PFSK-1 (cell line): Measurements from ENCODE around the gene ZNF398.
A peak's percentile ranks its signal among the peaks of the same experiment; 100 is the strongest.

Experiments
- FOXP2 ChIP-seq: optimal IDR thresholded peaks from 2 replicates; pipeline ENCODE3; 2011; ENCODE audit warnings: borderline replicate concordance, control low read depth, inconsistent platforms; ENCODE audit not compliant: insufficient read depth; ENCODE audit errors: extremely low read length, extremely low read depth
- POLR2AphosphoS5 ChIP-seq: IDR thresholded peaks from 2 replicates; pipeline ENCODE4 v1.6.1; 2012; ENCODE audit warnings: low read depth, mild to moderate bottlenecking, control low read depth, low read length, moderate library complexity
- SIN3A ChIP-seq: IDR thresholded peaks from 2 replicates; pipeline ENCODE4 v1.6.1; 2012; ENCODE audit warnings: mild to moderate bottlenecking, low read length, moderate library complexity, borderline replicate concordance; ENCODE audit not compliant: insufficient read depth
- TAF1 ChIP-seq: IDR thresholded peaks from 2 replicates; pipeline ENCODE4 v1.6.1; 2012; ENCODE audit warnings: low read length, control low read depth, borderline replicate concordance; ENCODE audit not compliant: insufficient read depth
- TF ChIP-seq, protein P1 (sequence below), 2 experiments: IDR thresholded peaks; 2 replicates each; pipeline versions ENCODE4 v1.6.1 to v1.8.0; 2011 to 2012; ENCODE audit warnings: low read depth in 2 of 2, low read length in 2 of 2, control low read depth in 1 of 2, inconsistent platforms in 1 of 2, mild to moderate bottlenecking in 1 of 2, moderate library complexity in 1 of 2; ENCODE audit not compliant: insufficient read depth in 1 of 2

Gene ZNF398

DNA sequence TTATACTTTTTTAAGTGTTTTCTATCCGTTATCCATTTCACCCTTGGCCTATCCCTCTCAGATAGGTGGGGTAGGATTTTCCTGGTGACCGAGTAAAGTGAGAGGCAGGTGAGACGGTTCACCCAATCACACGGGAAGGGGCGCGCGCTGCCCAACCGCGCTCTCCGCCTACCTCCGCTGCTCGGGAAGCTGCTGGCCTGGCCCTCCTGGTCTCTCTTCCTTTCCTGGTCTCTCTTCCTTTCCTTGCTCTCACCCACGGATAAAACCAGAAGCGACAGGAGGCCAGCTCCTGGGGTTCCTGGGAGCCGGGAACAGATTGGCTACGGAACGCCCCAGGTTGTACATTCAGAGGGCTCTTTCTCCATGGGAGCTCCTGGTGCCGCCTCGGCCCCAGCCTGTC is 77.9 kb downstream of the ZNF398 start:
- TF ChIP-seq SIN3A (no peak), FOXP2 (no peak), POLR2AphosphoS5 (no peak), TAF1 (no peak)
- TF ChIP-seq, protein P1, sequence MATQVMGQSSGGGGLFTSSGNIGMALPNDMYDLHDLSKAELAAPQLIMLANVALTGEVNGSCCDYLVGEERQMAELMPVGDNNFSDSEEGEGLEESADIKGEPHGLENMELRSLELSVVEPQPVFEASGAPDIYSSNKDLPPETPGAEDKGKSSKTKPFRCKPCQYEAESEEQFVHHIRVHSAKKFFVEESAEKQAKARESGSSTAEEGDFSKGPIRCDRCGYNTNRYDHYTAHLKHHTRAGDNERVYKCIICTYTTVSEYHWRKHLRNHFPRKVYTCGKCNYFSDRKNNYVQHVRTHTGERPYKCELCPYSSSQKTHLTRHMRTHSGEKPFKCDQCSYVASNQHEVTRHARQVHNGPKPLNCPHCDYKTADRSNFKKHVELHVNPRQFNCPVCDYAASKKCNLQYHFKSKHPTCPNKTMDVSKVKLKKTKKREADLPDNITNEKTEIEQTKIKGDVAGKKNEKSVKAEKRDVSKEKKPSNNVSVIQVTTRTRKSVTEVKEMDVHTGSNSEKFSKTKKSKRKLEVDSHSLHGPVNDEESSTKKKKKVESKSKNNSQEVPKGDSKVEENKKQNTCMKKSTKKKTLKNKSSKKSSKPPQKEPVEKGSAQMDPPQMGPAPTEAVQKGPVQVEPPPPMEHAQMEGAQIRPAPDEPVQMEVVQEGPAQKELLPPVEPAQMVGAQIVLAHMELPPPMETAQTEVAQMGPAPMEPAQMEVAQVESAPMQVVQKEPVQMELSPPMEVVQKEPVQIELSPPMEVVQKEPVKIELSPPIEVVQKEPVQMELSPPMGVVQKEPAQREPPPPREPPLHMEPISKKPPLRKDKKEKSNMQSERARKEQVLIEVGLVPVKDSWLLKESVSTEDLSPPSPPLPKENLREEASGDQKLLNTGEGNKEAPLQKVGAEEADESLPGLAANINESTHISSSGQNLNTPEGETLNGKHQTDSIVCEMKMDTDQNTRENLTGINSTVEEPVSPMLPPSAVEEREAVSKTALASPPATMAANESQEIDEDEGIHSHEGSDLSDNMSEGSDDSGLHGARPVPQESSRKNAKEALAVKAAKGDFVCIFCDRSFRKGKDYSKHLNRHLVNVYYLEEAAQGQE (IDR thresholded peaks at IDR 0.05; ENCODE audit: insufficient read depth in 1 of 2, low read depth in 2 of 2, low read length in 2 of 2): no peak

DNA sequence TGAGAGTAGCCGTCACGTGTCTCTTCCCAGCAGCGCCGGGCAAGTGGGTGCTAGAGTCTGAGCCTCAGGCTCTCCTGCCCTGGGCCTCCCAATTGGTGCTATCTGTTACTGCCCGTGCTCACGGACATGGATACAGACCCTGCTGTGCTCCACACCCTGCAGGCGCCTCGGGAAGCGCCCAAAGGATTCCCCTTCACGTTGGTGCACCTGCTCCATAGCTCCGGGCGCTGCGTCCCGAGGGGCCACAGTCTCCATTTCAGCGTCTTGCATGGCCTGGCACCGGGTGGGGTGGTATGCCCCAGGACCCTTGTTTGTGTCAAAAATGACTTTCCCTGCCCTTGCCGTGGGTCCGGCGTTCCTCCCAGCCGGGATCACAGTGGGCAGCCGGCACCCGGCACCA is 78.4 kb downstream of the ZNF398 start:
- TF ChIP-seq TAF1 (no peak), SIN3A (no peak), FOXP2 (no peak), POLR2AphosphoS5 (no peak)
- TF ChIP-seq, protein P1 (IDR thresholded peaks at IDR 0.05; ENCODE audit: insufficient read depth in 1 of 2, low read depth in 2 of 2, low read length in 2 of 2): no peak

DNA sequence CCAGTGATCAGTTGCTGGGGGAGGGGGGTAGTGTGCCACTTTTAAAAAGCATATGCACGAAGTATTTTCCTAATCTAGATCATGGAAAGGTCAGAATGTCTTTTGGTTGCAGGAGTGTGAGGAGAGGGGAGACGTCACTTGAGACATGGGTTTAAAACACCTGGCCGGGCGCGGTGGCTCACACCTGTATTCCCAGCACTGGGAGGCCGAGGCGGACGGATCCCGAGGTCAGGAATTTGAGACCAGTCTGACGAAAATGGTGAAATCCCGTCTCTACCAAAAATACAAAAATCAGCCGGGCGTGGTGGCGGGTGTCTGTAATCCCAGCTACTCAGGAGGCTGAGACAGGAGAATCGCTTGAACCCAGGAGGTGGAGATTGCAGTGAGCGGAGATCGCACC is 79.1 kb downstream of the ZNF398 start:
- 0 out of 2 replicates have a peak, but pooled peaks have one; percentile 12 for TF ChIP-seq POLR2AphosphoS5

DNA sequence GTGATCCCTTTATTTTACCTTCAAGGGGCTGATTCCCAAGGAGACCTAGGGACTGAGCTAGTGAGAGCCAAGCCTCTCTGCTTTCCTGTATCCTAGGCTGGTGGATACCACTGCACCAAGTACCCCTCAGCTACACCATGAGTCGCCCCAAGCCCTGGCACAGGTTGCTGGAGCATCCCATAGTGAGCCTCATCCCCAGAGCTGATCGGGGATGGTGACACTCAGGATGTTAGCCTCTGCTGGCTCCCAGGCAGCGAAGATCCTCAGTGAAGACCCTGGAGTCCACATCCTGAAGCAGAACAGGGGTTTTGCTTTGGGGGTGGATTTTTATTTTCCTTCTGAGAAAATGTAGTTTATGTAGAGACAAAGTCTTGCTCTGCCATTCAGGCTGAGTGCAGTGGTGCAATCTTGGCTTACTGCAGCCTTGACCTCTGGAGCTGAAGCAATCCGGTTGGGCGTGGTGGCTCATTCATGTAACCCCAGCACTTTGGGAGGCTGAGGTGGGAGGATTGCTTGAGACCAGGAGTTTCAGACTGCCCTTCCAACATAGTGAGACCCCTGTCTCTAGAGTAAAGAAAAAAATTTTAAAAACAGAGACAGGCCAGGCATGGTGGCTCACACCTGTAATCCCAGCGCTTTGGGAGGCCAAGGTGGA is 79.7 kb downstream of the ZNF398 start:
- TF ChIP-seq, protein P1 (IDR thresholded peaks at IDR 0.05; ENCODE audit: insufficient read depth in 1 of 2, low read depth in 2 of 2, low read length in 2 of 2): no peak
- 0 out of 2 replicates have a peak, but pooled peaks have one; percentile 19 for TF ChIP-seq POLR2AphosphoS5

DNA sequence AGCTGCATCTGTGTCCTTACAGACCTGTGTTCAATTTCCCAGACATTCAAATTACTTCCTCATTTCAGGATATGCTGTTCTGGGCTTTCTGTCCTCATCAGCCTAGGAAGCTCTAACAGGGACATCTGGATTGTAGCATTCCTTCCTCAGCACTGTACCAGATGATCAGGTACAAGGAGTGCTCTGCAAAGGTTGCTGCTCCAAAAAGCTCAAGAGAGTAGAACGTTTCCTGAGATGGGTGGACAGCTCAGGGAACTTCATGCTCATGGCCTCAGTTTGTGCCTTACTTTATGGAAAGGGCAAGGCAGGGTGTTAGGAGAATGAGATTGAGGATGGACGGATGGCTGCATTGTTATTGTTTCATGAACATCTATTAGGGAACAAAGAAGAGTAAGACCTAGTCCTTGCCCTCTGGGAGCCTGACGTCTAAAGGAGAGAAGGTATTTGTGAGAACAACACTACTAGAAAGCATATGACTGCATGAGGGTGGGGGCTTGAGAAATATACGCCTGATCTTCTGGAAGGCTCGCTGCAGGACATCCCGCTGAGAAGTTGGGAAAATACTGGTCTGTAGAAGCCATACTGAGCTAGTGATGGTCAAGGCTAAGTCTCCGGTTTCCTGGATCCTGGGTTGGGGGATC is 81.7 kb downstream of the ZNF398 start:
- TF ChIP-seq, protein P1 (IDR thresholded peaks at IDR 0.05; ENCODE audit: insufficient read depth in 1 of 2, low read depth in 2 of 2, low read length in 2 of 2): no peak
- no peak for TF ChIP-seq TAF1
- no peak for TF ChIP-seq FOXP2
- TF ChIP-seq SIN3A: no peak
- no peak; the same call in 1 of the 2 replicates for TF ChIP-seq POLR2AphosphoS5
